Occipital lobe (tissue), 2 donors: ENCODE data around the gene FAM174C. TPM values are rescaled to one million over a fixed set of nuclear protein-coding genes. Genes with fewer than 3 reads are reported as not detected.
"Not testable (repeated sequence)": the region's sequence is repeated elsewhere in the genome, so short reads cannot be mapped to it uniquely, and the experiment has no call there.

Source experiments
- DNase-seq: peaks from one replicate; lab custom pipeline; 2025; lab: John Stamatoyannopoulos, UW
- total RNA-seq: library from RNA; depleted of rRNA; stranded (reverse); fragments of >200 nt; gene quantifications from one replicate; pipeline ENCODE4 v1.2.3, GENCODE V29; 2014

The FAM174C gene
- total RNA-seq, 1 donor from 2014 or later, result 6.7 TPM

GRCh38 chr19:1237027-1237659 is 38.2 kb upstream of the FAM174C start:
- DNase-seq, result no peak

GRCh38 chr19:1237754-1238368 is 37.5 kb upstream of the FAM174C start, which contains the start of gene CBARP:
Gene CBARP, minus strand, starts transcription at chr19:1238005. Its CDS starts 1,905 bp downstream, at chr19:1236100.
- DNase-seq, result no peak

GRCh38 chr19:1238369-1239303 is 36.7 kb upstream of the FAM174C start:
- no peak for DNase-seq

- no peak for DNase-seq
These were observed 35.9 kb upstream of the FAM174C start for GRCh38 chr19:1239420-1239795.

GRCh38 chr19:1239796-1240737 is 35.3 kb upstream of the FAM174C start:
- DNase-seq, result peak; percentile 75

GRCh38 chr19:1240925-1241324 is 34.4 kb upstream of the FAM174C start:
- no peak for DNase-seq

- peak; percentile 90 for DNase-seq
These were observed 33.8 kb upstream of the FAM174C start, which contains the start of gene ATP5F1D for GRCh38 chr19:1241417-1242095. Gene ATP5F1D, plus strand, starts transcription at chr19:1241751. Its CDS starts 100 bp downstream, at chr19:1241851.

- DNase-seq, result peak; percentile 71
These were observed 31.3 kb upstream of the FAM174C start for GRCh38 chr19:1243768-1244692.

- no peak for DNase-seq
These were observed 30.5 kb upstream of the FAM174C start for GRCh38 chr19:1244693-1245451.

- no peak for DNase-seq
These were observed 29.7 kb upstream of the FAM174C start for GRCh38 chr19:1245494-1246264.

GRCh38 chr19:1246265-1247087 is 28.9 kb upstream of the FAM174C start:
- DNase-seq, result not testable (repeated sequence)

- DNase-seq, result no peak
These were observed 27.6 kb upstream of the FAM174C start for GRCh38 chr19:1247748-1248138.

- no peak for DNase-seq
These were observed 27.1 kb upstream of the FAM174C start, which contains the start of gene MIDN for GRCh38 chr19:1248139-1248785. Gene MIDN, plus strand, starts transcription at chr19:1248583. Its CDS starts 1,714 bp downstream, at chr19:1250297.

- DNase-seq, result peak; percentile 43
These were observed 26.5 kb upstream of the FAM174C start for GRCh38 chr19:1248786-1249297.

- peak; percentile 86 for DNase-seq
These were observed 25.9 kb upstream of the FAM174C start for GRCh38 chr19:1249298-1249989.
